ENCODE results near the gene OR2F1.
"Not testable (repeated sequence)": the region's sequence is repeated elsewhere in the genome, so short reads cannot be mapped to it uniquely, and the experiment has no call there.

The OR2F1 gene

DNA sequence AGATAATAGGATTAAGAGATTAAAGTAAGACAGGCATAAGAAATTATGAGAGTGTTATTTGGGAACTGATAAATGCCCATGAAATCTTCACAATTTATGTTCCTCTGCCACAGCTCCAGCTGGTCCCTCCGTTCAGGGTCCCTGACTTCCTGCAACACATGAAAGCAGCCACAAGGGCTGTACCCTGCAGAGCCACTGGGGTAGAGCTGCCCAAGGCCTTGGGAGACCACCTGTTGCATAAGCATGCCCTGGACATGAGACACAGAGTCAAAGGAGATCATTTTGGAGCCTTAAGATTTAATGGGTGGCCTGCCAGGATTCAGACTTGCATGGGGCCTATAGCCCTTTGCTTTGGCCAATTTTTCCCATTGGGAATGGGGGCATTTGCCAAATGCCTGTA is 56.2 kb downstream of the OR2F1 start:
- not testable (repeated sequence) for DNase-seq

DNA sequence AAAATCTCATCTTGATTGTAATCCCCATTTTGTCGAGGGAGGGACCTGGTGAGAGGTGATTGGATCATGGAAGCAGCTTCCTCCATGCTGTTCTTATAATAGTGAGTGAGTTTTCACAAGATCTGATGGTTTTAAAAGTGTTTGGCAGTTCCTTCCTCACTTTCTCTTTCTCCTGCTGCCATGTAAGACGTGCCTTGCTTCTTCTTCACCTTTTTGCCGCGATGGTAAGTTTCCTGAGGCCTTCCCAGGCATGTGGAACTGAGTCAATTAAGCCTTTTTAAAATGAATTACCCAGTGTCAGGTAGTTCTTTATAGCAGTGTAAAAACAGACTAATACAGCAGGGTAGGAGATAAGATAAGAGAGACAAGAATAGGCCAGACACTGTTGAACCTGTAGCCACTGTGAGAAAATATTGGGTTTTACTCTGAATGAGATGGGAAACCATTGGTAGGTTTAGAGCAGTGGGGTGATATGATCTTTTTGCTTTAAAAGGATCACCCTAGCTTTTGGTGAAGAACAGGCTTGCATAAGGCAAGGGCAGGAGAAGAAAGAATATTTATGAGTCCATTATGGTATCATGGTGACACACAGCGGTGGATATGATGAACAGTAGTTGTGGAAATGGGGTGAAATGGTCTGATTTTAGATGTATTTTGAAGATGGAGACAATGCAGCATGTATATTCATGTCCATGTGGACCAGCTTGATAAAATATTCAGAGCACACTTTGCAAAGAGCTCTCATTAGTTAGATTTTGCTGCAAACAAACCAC is 57.0 kb downstream of the OR2F1 start:
- no peak for DNase-seq
